ENCODE results near the gene EEIG1. TPM values are rescaled to one million over a fixed set of nuclear protein-coding genes. Genes with fewer than 3 reads are reported as not detected.

EEIG1 gene
- polyA plus RNA-seq, 3 donors: 23.3 to 33.9 (median 26.6) TPM

GRCh38 chr9:127975376-127976315 lies 5.1 kb downstream of the EEIG1 start:
- DNase-seq (ENCODE audit: low read depth in 3 of 3, low spot score in 2 of 3): no peak

- no peak for DNase-seq (ENCODE audit: low read depth in 3 of 3, low spot score in 2 of 3)
Observed at GRCh38 chr9:127974769-127975261, 6.0 kb downstream of the EEIG1 start.

GRCh38 chr9:127974001-127974768 lies 6.6 kb downstream of the EEIG1 start:
- DNase-seq (ENCODE audit: low read depth in 3 of 3, low spot score in 2 of 3): no peak

- DNase-seq (ENCODE audit: low read depth in 3 of 3, low spot score in 2 of 3): no peak
Observed at GRCh38 chr9:127973169-127974000, 7.4 kb downstream of the EEIG1 start.

- DNase-seq (ENCODE audit: low read depth in 3 of 3, low spot score in 2 of 3): no peak
Observed at GRCh38 chr9:127972236-127972871, 8.4 kb downstream of the EEIG1 start.

- no peak for DNase-seq (ENCODE audit: low read depth in 3 of 3, low spot score in 2 of 3)
Observed at GRCh38 chr9:127971357-127972235, 9.2 kb downstream of the EEIG1 start.

- no peak for DNase-seq (ENCODE audit: low read depth in 3 of 3, low spot score in 2 of 3)
Observed at GRCh38 chr9:127970401-127971313, 10.1 kb downstream of the EEIG1 start.

GRCh38 chr9:127968700-127969383 lies 11.9 kb downstream of the EEIG1 start:
- no peak for DNase-seq (ENCODE audit: low read depth in 3 of 3, low spot score in 2 of 3)

- no peak for DNase-seq (ENCODE audit: low read depth in 3 of 3, low spot score in 2 of 3)
Observed at GRCh38 chr9:127968042-127968441, 12.7 kb downstream of the EEIG1 start.

GRCh38 chr9:127967151-127967809 lies 13.5 kb downstream of the EEIG1 start:
- no peak for DNase-seq (ENCODE audit: low read depth in 3 of 3, low spot score in 2 of 3)

GRCh38 chr9:127966416-127967150 lies 14.2 kb downstream of the EEIG1 start:
- DNase-seq (ENCODE audit: low read depth in 3 of 3, low spot score in 2 of 3): no peak

- DNase-seq (ENCODE audit: low read depth in 3 of 3, low spot score in 2 of 3): no peak
Observed at GRCh38 chr9:127965953-127966352, 14.8 kb downstream of the EEIG1 start.

- DNase-seq (ENCODE audit: low read depth in 3 of 3, low spot score in 2 of 3): no peak
Observed at GRCh38 chr9:127963359-127964064, 17.3 kb downstream of the EEIG1 start.

GRCh38 chr9:127963041-127963358 lies 17.8 kb downstream of the EEIG1 start:
- no peak for DNase-seq (ENCODE audit: low read depth in 3 of 3, low spot score in 2 of 3)

- no peak for DNase-seq (ENCODE audit: low read depth in 3 of 3, low spot score in 2 of 3)
Observed at GRCh38 chr9:127962278-127962677, 18.5 kb downstream of the EEIG1 start.

- DNase-seq (ENCODE audit: low read depth in 3 of 3, low spot score in 2 of 3): no peak
Observed at GRCh38 chr9:127961613-127962155, 19.1 kb downstream of the EEIG1 start.

All from right renal cortex interstitium (tissue), 3 donors.